Measurements from ENCODE around the gene GSTT4. TPM values are rescaled to one million over a fixed set of nuclear protein-coding genes. Genes with fewer than 3 reads are reported as not detected.
"Not testable (repeated sequence)": the region's sequence is repeated elsewhere in the genome, so short reads cannot be mapped to it uniquely, and the experiment has no call there.

The GSTT4 gene
- total RNA-seq, 1 donor from 2014 or later, result not detected

DNA sequence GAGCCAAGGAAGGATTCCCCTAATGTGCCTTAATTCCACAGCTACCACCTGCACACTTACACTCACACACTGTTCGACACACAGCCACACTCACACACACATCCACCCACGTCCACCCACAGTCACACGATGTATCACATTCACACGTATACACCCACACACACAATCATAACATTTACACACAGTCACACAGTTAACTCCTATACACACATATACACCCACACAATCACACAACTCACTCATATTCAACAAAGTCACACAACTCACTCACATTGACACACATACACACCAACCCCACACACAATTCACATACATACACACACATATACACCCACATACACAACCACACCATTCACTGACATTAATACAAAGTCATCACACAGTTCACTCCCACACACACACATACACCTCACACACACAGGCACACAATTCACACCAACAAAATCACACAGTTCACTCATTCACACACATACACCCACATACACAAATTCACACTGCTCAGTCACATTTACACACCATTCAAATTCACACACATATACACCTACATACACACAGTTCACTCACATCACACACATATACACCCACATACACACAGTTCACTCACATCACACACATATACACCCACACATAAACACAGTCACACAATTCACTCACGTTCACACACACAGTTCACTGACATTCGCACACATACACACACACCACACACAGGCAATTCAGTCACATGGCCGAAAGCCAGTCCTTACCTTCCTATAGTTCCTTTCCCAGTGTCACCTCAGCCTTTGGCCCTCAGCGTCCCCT, 50.9 kb downstream of the GSTT4 start:
- H3K4me1 Mint-ChIP-seq (ENCODE audit: low read depth); H3K27ac Mint-ChIP-seq; DNase-seq (ENCODE audit: low spot score); H3K36me3 Mint-ChIP-seq (ENCODE audit: low read depth); H3K27me3 Mint-ChIP-seq (ENCODE audit: low read depth); H3K9me3 Mint-ChIP-seq; H3K4me3 Mint-ChIP-seq (ENCODE audit: low read depth): not testable (repeated sequence)
- intact Hi-C loops (cut with micrococcal nuclease), result loop anchor here (10.0 kb wide), 1 partner anchor 90 kb away; no protein-coding TSS in a partner anchor

DNA sequence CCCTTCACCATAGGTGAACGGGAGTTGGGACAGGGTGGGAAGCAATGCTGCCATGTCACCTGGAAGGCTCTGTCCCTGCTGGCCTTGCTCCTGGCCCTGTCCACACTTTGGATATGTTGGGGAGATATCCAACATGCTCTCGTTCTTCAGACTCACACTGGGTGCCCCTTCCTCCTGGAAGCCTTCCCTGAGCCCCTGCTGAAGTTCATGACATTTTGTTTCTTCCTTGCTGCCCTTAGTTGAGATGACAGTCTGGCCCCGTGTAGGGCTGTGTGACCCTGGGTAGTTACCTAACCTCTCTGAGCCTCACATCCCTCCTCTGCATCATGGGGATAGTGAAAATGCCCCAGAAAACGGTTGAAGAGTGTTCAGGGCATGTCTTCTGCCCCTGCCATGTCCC, 51.8 kb downstream of the GSTT4 start:
- H3K27ac Mint-ChIP-seq; H3K27me3 Mint-ChIP-seq (ENCODE audit: low read depth); DNase-seq (ENCODE audit: low spot score); H3K4me3 Mint-ChIP-seq (ENCODE audit: low read depth); H3K36me3 Mint-ChIP-seq (ENCODE audit: low read depth); H3K9me3 Mint-ChIP-seq; H3K4me1 Mint-ChIP-seq (ENCODE audit: low read depth): not testable (repeated sequence)
- intact Hi-C loops (cut with micrococcal nuclease), result loop anchor here (10.0 kb wide), 1 partner anchor 89 kb away; no protein-coding TSS in a partner anchor

DNA sequence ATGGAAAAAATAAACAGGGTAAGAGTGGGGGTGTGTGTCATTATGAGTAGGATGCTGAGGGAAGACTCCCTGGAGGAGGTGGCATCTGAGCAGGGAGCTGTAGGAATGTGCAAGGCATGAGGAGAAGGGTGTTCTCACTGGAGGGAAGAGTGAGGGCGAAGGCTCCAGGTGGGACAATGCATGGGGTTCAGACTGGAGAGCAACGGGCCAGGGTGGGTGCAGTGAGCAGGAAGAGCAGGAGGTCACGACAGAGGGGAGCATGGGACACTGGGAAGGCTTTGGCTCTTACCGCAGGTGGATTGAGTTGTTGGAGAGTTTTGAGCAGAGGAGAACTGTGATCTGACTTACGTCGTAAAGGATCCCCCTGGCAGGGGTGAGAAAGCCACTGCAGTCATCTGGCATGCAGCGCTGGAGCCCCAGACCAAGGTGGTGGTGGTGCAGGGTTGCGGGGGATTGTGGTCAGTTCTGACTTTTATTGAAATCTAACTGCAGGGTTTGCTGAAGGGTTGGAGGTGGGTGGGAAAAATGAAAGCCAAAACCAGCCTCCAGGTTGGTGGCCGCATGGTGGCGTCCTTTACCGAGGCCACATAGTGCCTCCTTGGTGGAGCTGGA, 52.4 kb downstream of the GSTT4 start:
- not testable (repeated sequence) for H3K27me3 Mint-ChIP-seq (ENCODE audit: low read depth); H3K4me1 Mint-ChIP-seq (ENCODE audit: low read depth); H3K27ac Mint-ChIP-seq; H3K9me3 Mint-ChIP-seq; H3K4me3 Mint-ChIP-seq (ENCODE audit: low read depth); DNase-seq (ENCODE audit: low spot score); H3K36me3 Mint-ChIP-seq (ENCODE audit: low read depth)
- intact Hi-C loops (cut with micrococcal nuclease), result loop anchor here (10.0 kb wide), 1 partner anchor 88 kb away; no protein-coding TSS in a partner anchor

DNA sequence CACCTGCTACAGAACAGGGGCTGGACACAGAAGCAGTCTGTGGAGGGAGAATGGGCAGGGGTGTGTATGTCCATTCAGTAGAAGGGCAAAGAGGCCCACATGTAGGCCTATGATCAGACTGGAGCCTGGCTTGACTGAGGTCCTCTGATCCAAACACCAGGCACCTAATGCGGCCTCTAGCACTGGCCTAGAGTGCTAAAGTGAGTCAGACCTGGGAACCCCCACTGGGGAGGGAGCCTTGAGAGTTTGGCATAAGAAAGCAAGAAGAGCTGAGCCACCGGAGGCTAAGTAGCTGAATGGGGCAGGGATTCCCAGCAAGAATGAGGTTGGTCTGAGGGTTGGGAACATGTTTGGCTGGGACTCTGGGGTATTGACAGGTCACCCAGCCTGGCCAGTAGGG, 53.9 kb downstream of the GSTT4 start:
- intact Hi-C loops (cut with micrococcal nuclease), result loop anchor here (10.0 kb wide), 1 partner anchor 87 kb away; no protein-coding TSS in a partner anchor

DNA sequence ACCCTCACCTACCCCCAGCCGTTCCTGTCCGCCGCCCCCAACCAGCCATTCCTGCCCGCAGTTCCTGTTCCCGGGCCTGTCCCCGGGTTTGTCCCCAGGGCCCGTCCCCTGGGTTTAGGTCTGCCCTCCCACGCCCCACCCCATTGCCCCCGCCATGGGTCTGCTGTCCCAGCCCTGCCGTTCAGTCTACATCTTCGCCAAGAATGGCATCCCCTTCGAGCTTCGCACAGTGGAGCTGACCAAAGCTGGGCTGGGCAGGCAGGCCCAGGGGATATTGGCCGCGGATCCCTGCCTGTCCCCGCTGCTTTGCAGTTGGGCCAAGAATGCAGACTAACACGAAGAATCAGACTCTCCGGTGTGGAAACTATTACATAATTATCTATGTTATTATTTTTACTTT, 55.5 kb downstream of the GSTT4 start:
- H3K27me3 Mint-ChIP-seq (ENCODE audit: low read depth), result peaks cover 10% of the 10 kb centered on the region
- H3K9me3 Mint-ChIP-seq; H3K27ac Mint-ChIP-seq; H3K36me3 Mint-ChIP-seq (ENCODE audit: low read depth); H3K4me1 Mint-ChIP-seq (ENCODE audit: low read depth); DNase-seq (ENCODE audit: low spot score); H3K4me3 Mint-ChIP-seq (ENCODE audit: low read depth): not testable (repeated sequence)
- intact Hi-C loops (cut with micrococcal nuclease), result loop anchor here (10.0 kb wide), 1 partner anchor 85 kb away; no protein-coding TSS in a partner anchor

More for the DNA sequence above, 53.9 kb downstream of the GSTT4 start:
- H3K4me1 Mint-ChIP-seq (ENCODE audit: low read depth); DNase-seq (ENCODE audit: low spot score); H3K36me3 Mint-ChIP-seq (ENCODE audit: low read depth); H3K27me3 Mint-ChIP-seq (ENCODE audit: low read depth); H3K4me3 Mint-ChIP-seq (ENCODE audit: low read depth); H3K27ac Mint-ChIP-seq; H3K9me3 Mint-ChIP-seq: not testable (repeated sequence)

Other genes starting within 250 kb of the GSTT4 start
- gene C22orf15, start 242.5 kb downstream of the GSTT4 start, total RNA-seq, result 0.23 and 0.52 TPM in 2 replicates
- 108 and 111 TPM in 2 replicates for gene CHCHD10, start 237.5 kb downstream of the GSTT4 start, total RNA-seq
- gene MMP11, start 232.6 kb downstream of the GSTT4 start, total RNA-seq, result 0.87 and 1.0 TPM in 2 replicates
- 94.1 and 96.4 TPM in 2 replicates for gene SMARCB1, start 218.5 kb downstream of the GSTT4 start, total RNA-seq
- 10.3 TPM in 2 replicates for gene DERL3, start 166.4 kb downstream of the GSTT4 start, total RNA-seq
- gene SLC2A11, start 147.6 kb downstream of the GSTT4 start, total RNA-seq, result 9.4 and 9.6 TPM in 2 replicates
- gene MIF, start 111.1 kb downstream of the GSTT4 start, total RNA-seq, result 1,309 and 1,313 TPM in 2 replicates
- gene GSTT2B, start 44.3 kb downstream of the GSTT4 start, total RNA-seq, result 0.46 and 0.66 TPM in 2 replicates
- gene DDTL, start 38.6 kb downstream of the GSTT4 start, total RNA-seq, result 4.4 and 4.8 TPM in 2 replicates
- gene DDT, start 31.0 kb downstream of the GSTT4 start, total RNA-seq, result 112 and 116 TPM in 2 replicates
- not detected in 2 replicates for gene GSTT2, start 25.3 kb downstream of the GSTT4 start, total RNA-seq
- 104 and 106 TPM in 2 replicates for gene CABIN1, start 5.9 kb upstream of the GSTT4 start, total RNA-seq
- gene SUSD2, start 176.0 kb upstream of the GSTT4 start, total RNA-seq, result 0.32 and 0.64 TPM in 2 replicates
- 0.05 TPM in 1 of 2 replicates, not detected in the other for gene GGT5, start 239.6 kb upstream of the GSTT4 start, total RNA-seq